K562 (cell line): ENCODE results near the gene R3HDM1. TPM values are rescaled to one million over a fixed set of nuclear protein-coding genes. Genes with fewer than 3 reads are reported as not detected.

ENCODE experiments used
- ATAC-seq: fragments of 200-7000 bp; cut with Tn5 transposase; 3 replicates; pipeline ENCODE4 v1.9.1; 2020; ENCODE audit warnings: moderate library complexity
- BruUV-seq: library from RNA; stranded (reverse); fragments of 400-500 nt; replicated peaks from 2 replicates; lab custom pipeline; 2021; lab: Mats Ljungman, UMichigan
- CTCF ChIA-PET: fragments of 300-600 bp; formaldehyde crosslinking; extraction: SDS; loops from one replicate; lab custom pipeline; 2021; ENCODE audit warnings: low intra/inter-chr PET ratio; lab: Yijun Ruan, JAX
- POLR2A ChIA-PET: fragments of 300-600, 350-650 bp; sonication (Branson Sonifier 250); formaldehyde crosslinking; extraction: SDS; loops from one replicate; lab custom pipeline; 2021; ENCODE audit warnings: antibody characterized with exemption, inconsistent platforms; lab: Yijun Ruan, JAX
- DNase-seq, 4 experiments: peaks; one replicate each; pipeline versions ENCODE4 v3.0.0 to v3.0.0-alpha.2; 2011 to 2018; ENCODE audit warnings: low spot score in 3 of 4, mixed read lengths in 3 of 4; ENCODE audit errors: extremely low read depth in 1 of 4
- FAIRE-seq: peaks from 2 replicates; lab custom pipeline; 2011; peaks lifted over from hg19 to GRCh38; lab: Jason Lieb, UNC
- H2AFZ ChIP-seq: 2 replicates; pipeline ENCODE4 v1.6.0; 2011; ENCODE audit warnings: low read depth, low read length, control low read depth, inconsistent platforms
- H3K27ac ChIP-seq: fragments of 200-600 bp; 3 replicates; pipeline ENCODE4 v1.8.0; 2011; ENCODE audit warnings: low read depth, mild to moderate bottlenecking, control low read depth, inconsistent platforms, low read length, moderate library complexity, mixed read lengths; ENCODE audit errors: extremely low read depth
- H3K27me3 ChIP-seq, 2 experiments: fragments of 300-600 bp in 1 of 2; 2 replicates in 1 of 2; 3 replicates in 1 of 2; pipeline versions ENCODE4 v1.6.0 to v1.8.0; 2011; ENCODE audit warnings: inconsistent platforms in 2 of 2, low read length in 2 of 2, mild to moderate bottlenecking in 1 of 2, mixed read lengths in 1 of 2, moderate library complexity in 1 of 2; ENCODE audit not compliant: control insufficient read depth in 2 of 2, insufficient read depth in 2 of 2
- H3K36me3 ChIP-seq: fragments of 300-600 bp; 3 replicates; pipeline ENCODE4 v1.8.0; 2011; ENCODE audit warnings: mild to moderate bottlenecking, low read length, inconsistent platforms; ENCODE audit not compliant: control insufficient read depth, insufficient read depth
- H3K4me1 ChIP-seq, 2 experiments: fragments of 200-600 bp in 1 of 2; replicated peaks in 1 of 2; 2 replicates in 1 of 2; 3 replicates in 1 of 2; pipeline versions ENCODE4 v1.5.1 to v1.8.0; 2011; ENCODE audit warnings: inconsistent platforms in 2 of 2, low read length in 2 of 2, mild to moderate bottlenecking in 1 of 2, mixed read lengths in 1 of 2, moderate library complexity in 1 of 2; ENCODE audit not compliant: control insufficient read depth in 2 of 2, insufficient read depth in 2 of 2
- H3K4me2 ChIP-seq: 2 replicates; pipeline ENCODE4 v1.6.1; 2011; ENCODE audit warnings: low read length, control low read depth, inconsistent platforms, mixed read lengths; ENCODE audit not compliant: insufficient read depth
- H3K4me3 ChIP-seq: fragments of 200-600 bp; sonication (generic), shearing (Covaris generic); 2 replicates; pipeline ENCODE4 v1.5.1; 2016; ENCODE audit warnings: control low read depth, inconsistent platforms
- H3K79me2 ChIP-seq: fragments of 200-600 bp; 3 replicates; pipeline ENCODE4 v1.8.0; 2011; ENCODE audit warnings: low read length, inconsistent platforms; ENCODE audit not compliant: control insufficient read depth, insufficient read depth
- H3K9ac ChIP-seq, 2 experiments: 2 replicates each; pipeline versions ENCODE4 v1.6.0 to v1.6.1; 2011; ENCODE audit warnings: low read depth in 2 of 2, low read length in 2 of 2, control low read depth in 1 of 2, inconsistent platforms in 1 of 2, mild to moderate bottlenecking in 1 of 2, mixed read lengths in 1 of 2; ENCODE audit not compliant: insufficient read depth in 1 of 2
- H3K9me1 ChIP-seq: one replicate; pipeline ENCODE4 v1.6.0; 2011; ENCODE audit warnings: inconsistent platforms, mild to moderate bottlenecking, low read length, moderate library complexity; ENCODE audit not compliant: control insufficient read depth, insufficient read depth
- H3K9me3 ChIP-seq: replicated peaks from 2 replicates; pipeline ENCODE4 v1.5.1; 2011; ENCODE audit warnings: low read depth, low read length, inconsistent platforms; ENCODE audit not compliant: control insufficient read depth, insufficient read depth
- H4K20me1 ChIP-seq: replicated peaks from 2 replicates; pipeline ENCODE4 v1.6.1; 2011; ENCODE audit warnings: low read length, inconsistent platforms, mixed read lengths; ENCODE audit not compliant: control insufficient read depth, insufficient read depth
- ARID1B ChIP-seq: fragments of 450-650 bp; IDR thresholded peaks from 2 replicates; pipeline ENCODE4 v1.6.1; 2016; ENCODE audit warnings: antibody characterized with exemption, mild to moderate bottlenecking, inconsistent platforms
- BDP1 ChIP-seq: IDR thresholded peaks from 3 replicates; pipeline ENCODE4 v1.6.1; 2011; ENCODE audit not compliant: insufficient read length, insufficient read depth
- FOXA3 ChIP-seq, 2 experiments: fragments of 450-650 bp in 1 of 2; sonication (generic) in 1 of 2; formaldehyde crosslinking; IDR thresholded peaks in 1 of 2; conservative IDR thresholded peaks in 1 of 2; 2 replicates each; pipeline versions ENCODE4 v1.4.0 to v1.8.0; 2020 to 2022; ENCODE audit warnings: mild to moderate bottlenecking in 2 of 2, missing genetic modification reagents in 1 of 2
- GATAD2B ChIP-seq: fragments of 450-650 bp; IDR thresholded peaks from 2 replicates; pipeline ENCODE4 v1.6.1; 2017; ENCODE audit warnings: mild to moderate bottlenecking, borderline replicate concordance
- HINFP ChIP-seq: fragments of 450-650 bp; conservative IDR thresholded peaks from 2 replicates; pipeline ENCODE4 v1.6.1; 2016; ENCODE audit warnings: missing genetic modification characterization, low read depth, mild to moderate bottlenecking, control low read depth, missing compliant biosample characterization
- NFE2L1 ChIP-seq: fragments of 450-650 bp; IDR thresholded peaks from 2 replicates; pipeline ENCODE4 v1.6.1; 2016; ENCODE audit warnings: missing genetic modification characterization, low read depth, mild to moderate bottlenecking, missing compliant biosample characterization, moderate library complexity, borderline replicate concordance
- NFXL1 ChIP-seq: fragments of 450-650 bp; formaldehyde crosslinking; IDR thresholded peaks from 2 replicates; pipeline ENCODE4 v1.4.0; 2021; ENCODE audit warnings: mild to moderate bottlenecking
- PHB2 ChIP-seq: fragments of 450-650 bp; IDR thresholded peaks from 2 replicates; pipeline ENCODE4 v1.6.1; 2017; ENCODE audit warnings: low read depth
- PRDM10 ChIP-seq: fragments of 450-650 bp; IDR thresholded peaks from 2 replicates; pipeline ENCODE4 v1.6.1; 2018; ENCODE audit not compliant: partially characterized antibody
- TOE1 ChIP-seq, 2 experiments: fragments of 450-650 bp in 1 of 2; sonication (generic) in 1 of 2; formaldehyde crosslinking in 1 of 2; IDR thresholded peaks; 2 replicates each; pipeline versions ENCODE4 v1.7.1 to v1.8.0; 2016 to 2022; ENCODE audit warnings: borderline replicate concordance in 2 of 2, mild to moderate bottlenecking in 2 of 2, antibody characterized with exemption in 1 of 2, inconsistent platforms in 1 of 2, low read depth in 1 of 2, missing genetic modification reagents in 1 of 2, moderate library complexity in 1 of 2
- ZBED1 ChIP-seq: IDR thresholded peaks from 2 replicates; pipeline ENCODE4 v1.6.1; 2014
- ZBTB2 ChIP-seq: fragments of 450-650 bp; IDR thresholded peaks from 2 replicates; pipeline ENCODE4 v1.6.1; 2016; ENCODE audit warnings: antibody characterized with exemption
- ZC3H11A ChIP-seq: IDR thresholded peaks from 2 replicates; pipeline ENCODE4 v1.6.1; 2012; ENCODE audit warnings: low read depth, low read length, improper control_type of control experiment
- ZNF232 ChIP-seq: sonication (generic); formaldehyde crosslinking; IDR thresholded peaks from 2 replicates; pipeline ENCODE4 v1.8.0; 2022; ENCODE audit warnings: mild to moderate bottlenecking, missing genetic modification reagents
- ZNF583 ChIP-seq: fragments of 250-450 bp; sonication (Bioruptor Pico); IDR thresholded peaks from 2 replicates; pipeline ENCODE4 v1.4.0; 2020
- ZZZ3 ChIP-seq: fragments of 450-650 bp; IDR thresholded peaks from 2 replicates; pipeline ENCODE4 v1.6.1; 2016; ENCODE audit warnings: antibody characterized with exemption, mild to moderate bottlenecking, moderate library complexity
- WGBS: fragments of 100-300 bp; shearing (Covaris generic); methylation state at CpG from one replicate; pipeline ENCODE4 v1.1.6; 2016; ENCODE audit warnings: low coverage, mixed read lengths; ENCODE audit not compliant: insufficient coverage; ENCODE audit errors: missing lambda C conversion rate; 5-methylcytosine and 5-hydroxymethylcytosine counted together
- in situ Hi-C: fragments of 300-500 bp; cut with MboI; formaldehyde crosslinking; loops from 4 replicates; pipeline ENCODE4 v1.15.0; 2018; ENCODE audit warnings: inconsistent platforms, mixed read lengths
- intact Hi-C: fragments of 100-400 bp; cut with micrococcal nuclease; formaldehyde crosslinking; loops from 2 replicates; pipeline ENCODE4 v1.14.2; 2022
- polyA plus RNA-seq, 8 experiments: library from polyadenylated mRNA; depleted of rRNA in 4 of 8; stranded (reverse) in 5 of 8; unstranded in 3 of 8; fragments of >200 nt; fragmentation: Nextera tagmentation in 2 of 8; fragmentation: Illumina TruSeq in 1 of 8; extraction: Ambion mirVana in 2 of 8; extraction: Trizol in 1 of 8; gene quantifications; 2 replicates each; pipeline versions ENCODE4 v1.2.1 to v1.2.3, GENCODE V29; 2011 to 2014; ENCODE audit warnings: inconsistent platforms in 1 of 8, missing spikeins in 1 of 8
- total RNA-seq, 7 experiments: library from RNA; depleted of rRNA in 6 of 7; stranded (reverse); fragments of >200 nt in 6 of 7; fragmentation: Illumina TruSeq in 2 of 7; extraction: Trizol in 2 of 7; gene quantifications; 2 replicates each; pipeline versions ENCODE4 v1.2.1 to v1.2.3, GENCODE V29; 2011 to 2021; ENCODE audit warnings: low replicate concordance in 1 of 7

The R3HDM1 gene
- total and polyA plus RNA-seq, 9 of the 15 experiments (the other 6 are each of a cell fraction or from before 2014, with no cell fraction given): 12.4 to 89.4 (median 31.0) TPM

- peak; percentile 91 for TF ChIP-seq ZBTB2
- peak; percentile 53; the same call in 1 of the 2 replicates for TF ChIP-seq ZNF232 (CRISPR knock-in tag)
- TF ChIP-seq ARID1B: no peak
- peak; percentile 94 for TF ChIP-seq GATAD2B
- TF ChIP-seq NFXL1: no peak
- TF ChIP-seq ZC3H11A: peak; percentile 97
Measured at GRCh38 chr2:135698838-135699237, 167.6 kb downstream of the R3HDM1 start (continued).

GRCh38 chr2:135701442-135701841 is 170.2 kb downstream of the R3HDM1 start:
- ATAC-seq (no peak), DNase-seq (no peak), FAIRE-seq (no peak)
- in situ Hi-C loops: no loop called here
- Histone ChIP-seq H3K79me2 (no peaks in the 10 kb centered on the region), H3K9me3 (no peaks in the 10 kb centered on the region; the same call in 1 of the 2 replicates), H4K20me1 (no peaks in the 10 kb centered on the region; the same call in 1 of the 2 replicates), H3K4me2 (no peak overlapping the region), H3K9me1 (no peaks in the 10 kb centered on the region), H2AFZ (no peak overlapping the region), H3K27me3 (no peaks in the 10 kb centered on the region), H3K9ac (no peak overlapping the region), H3K27ac (no peak overlapping the region), H3K4me3 (no peak overlapping the region), H3K36me3 (peaks cover 10% of the 10 kb centered on the region; the same call in 1 of the 3 replicates), H3K4me1 (no peaks in the 10 kb centered on the region)
- POLR2A ChIA-PET: interaction anchor here (0.8 to 1.4 kb wide), 2 partner anchors 22 to 129 kb away, joined by 3 to 4 read pairs; no protein-coding TSS in a partner anchor
- BruUV-seq: no TSS peak
- CTCF ChIA-PET: no interaction called here
- intact Hi-C loops: no loop called here
- WGBS: 83% methylated on average over 2 of the region's 2 CpGs
- TF ChIP-seq ZNF583 (CRISPR knock-in tag) (no peak), HINFP (tag) (no peak), NFE2L1 (tag) (no peak), TOE1 (IDR thresholded peaks at IDR 0.05; ENCODE audit: borderline replicate concordance) (no peak), TOE1 (CRISPR knock-in tag; IDR thresholded peaks at IDR 0.05; ENCODE audit: borderline replicate concordance, low read depth) (no peak), ZZZ3 (no peak), ZBED1 (no peak), FOXA3 (CRISPR knock-in tag; conservative IDR thresholded peaks at IDR 0.05 in 1 of 2, IDR thresholded peaks at IDR 0.05 in 1 of 2) (no peak), BDP1 (no peak), PHB2 (no peak), PRDM10 (no peak)
